Measurements from ENCODE around the gene SEMA6A.

SEMA6A gene

DNA sequence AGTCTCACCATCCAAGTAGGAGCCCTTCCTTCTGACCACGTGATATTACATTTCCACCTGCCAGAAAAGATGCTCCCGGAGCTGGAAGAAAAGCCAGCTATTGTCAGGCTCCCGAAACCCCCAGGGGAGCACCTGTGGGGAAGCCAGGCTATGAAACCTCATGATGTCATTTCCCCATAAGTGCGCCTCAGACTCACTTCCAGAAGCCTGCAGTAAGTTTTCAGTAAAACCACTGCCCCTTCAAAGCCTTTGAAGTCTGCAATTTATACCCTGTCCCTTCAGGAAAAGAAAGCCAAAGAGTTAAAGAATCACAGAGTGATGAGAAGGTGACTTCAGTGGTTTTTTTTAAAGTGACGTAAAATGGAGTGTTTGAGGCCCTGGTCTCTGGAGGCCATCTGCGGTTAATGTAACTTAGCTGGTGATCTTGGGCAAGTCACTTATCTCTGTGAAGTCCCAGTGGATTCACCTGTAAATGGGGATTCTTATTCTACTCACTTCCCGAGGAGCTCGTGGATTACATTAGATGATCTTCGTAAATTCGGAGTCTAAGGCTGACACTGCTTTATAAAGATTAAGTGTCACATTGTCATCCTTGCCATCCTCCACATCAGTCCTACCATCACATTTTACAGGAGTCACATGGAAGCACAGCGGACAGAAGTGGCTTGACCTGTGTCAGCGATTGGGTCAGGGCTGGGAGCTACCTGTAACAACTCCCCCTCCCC, 2.6 kb upstream of the SEMA6A start:
- peak; percentile 74 for DNase-seq (ENCODE audit: low read depth, low spot score)

DNA sequence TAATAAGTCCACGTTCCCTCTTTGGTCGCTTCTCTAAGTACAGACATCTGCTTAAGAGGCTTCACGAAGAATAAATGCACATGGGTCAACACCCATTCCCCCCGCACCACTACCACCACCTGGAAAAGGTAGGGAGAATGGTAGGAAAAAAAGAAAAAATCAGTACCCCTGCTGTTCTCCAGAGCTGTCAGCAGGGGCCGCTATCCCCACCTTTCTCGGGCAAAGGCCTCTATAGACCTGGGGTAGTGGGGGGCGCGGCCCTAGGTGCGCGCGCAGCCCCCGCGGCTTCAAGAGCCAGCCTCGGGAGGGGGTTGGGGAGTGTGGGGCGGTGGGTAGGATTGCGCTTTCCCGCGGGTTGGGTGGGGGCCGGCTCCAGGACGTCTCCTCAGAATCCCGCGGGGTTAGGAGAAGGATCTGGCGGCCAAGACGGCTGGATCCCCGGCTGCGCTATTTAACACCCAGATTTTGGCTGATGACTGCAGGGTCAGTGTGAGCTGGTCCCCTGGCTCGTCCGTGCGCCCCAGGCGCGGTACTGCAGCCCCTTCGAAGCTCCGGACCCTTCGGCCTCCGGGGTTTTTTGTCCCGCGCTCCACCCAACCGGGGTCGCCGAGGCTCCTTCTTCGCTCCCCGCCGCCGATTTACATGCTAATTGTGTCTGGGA, 1.6 kb upstream of the SEMA6A start:
- peak; percentile 95 for DNase-seq (ENCODE audit: low read depth, low spot score)

DNA sequence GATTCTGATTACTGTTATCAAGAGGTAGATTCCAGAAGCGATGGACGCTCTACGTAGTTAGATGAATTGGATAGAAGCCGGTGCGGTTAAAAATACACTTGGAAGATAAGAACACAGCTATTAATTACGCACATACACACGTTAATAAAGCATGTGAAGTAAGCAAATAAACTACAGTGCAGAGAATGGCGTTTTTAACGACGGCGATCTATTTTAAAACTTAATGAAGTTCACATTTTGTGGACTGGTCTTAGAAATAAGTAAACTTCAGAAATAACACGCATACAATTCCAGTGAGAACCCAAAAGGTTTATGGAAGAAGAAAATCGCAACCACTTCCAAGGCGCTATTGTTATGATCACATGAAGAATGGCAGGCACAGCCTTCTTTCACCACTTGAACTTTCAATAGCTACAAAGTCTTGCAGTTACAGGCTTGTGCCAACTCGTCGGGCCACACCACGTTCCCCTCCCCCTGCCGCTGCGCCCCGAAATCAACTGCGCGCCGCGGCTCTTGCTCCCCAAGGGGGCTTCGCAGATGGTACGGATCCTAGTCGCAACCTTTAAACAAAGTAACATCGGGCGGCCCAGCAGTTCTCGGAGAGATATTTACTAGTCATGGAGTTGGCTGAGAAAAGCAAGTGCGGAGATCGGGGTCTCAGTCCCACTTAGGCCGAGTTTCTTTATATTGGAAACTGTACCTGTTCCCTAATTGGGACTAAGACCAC, 866 bp upstream of the SEMA6A start:
- DNase-seq (ENCODE audit: low read depth, low spot score) = no peak

DNA sequence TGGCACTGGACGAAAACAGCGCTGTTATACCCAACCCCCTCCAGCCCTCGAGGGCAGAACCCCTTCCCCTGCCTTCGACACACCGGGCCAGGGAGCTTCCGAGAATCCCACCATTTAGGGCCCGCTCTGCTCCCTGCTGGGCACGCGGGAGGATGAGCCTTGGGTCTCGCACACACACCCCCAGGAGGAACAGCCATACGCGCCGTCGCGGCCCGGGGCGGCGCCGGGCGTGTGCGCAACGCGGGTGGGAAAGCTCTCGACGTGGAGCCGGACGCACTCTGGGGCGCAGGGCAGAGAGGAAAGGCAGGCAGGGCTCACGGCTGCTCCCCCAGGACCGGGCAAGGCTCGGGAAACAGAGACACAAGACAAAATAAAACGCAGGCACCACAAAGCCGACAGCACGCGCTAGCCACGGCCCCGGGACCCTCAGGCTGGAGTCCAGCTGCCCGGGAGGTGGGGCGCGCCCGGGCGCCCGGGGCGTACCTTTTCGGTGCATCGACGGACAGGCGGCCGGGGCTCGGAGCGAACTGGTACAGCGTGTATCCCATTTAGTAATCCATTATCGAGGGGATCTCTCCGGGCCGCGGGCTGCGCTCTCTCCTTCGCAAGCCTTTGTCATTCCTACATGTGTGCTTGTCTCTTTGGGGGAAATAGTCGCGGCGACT, 789 bp downstream of the SEMA6A start:
- peak; percentile 54 for DNase-seq (ENCODE audit: low read depth, low spot score)

DNA sequence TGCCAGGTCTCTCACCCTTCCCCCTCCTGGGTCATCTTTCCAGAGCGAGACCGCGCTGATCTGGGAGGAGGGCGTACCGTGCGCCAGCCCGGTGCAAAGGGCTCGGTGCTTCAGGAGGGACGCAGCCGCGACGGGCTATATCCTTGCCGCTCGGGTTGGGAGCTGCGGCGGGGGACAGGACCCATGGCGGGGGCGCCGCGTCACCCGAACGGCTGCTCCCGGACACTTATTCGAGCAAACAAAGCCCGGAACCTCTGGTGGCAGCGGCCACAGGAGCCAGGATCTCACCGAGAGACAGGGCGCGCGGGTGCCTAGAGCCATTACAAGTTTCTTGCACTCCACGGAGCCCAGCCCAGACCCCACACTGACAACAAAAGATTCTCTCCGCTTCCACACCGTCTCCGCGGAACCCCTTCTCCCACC, 1.3 kb downstream of the SEMA6A start:
- DNase-seq (ENCODE audit: low read depth, low spot score) = peak; percentile 56

DNA sequence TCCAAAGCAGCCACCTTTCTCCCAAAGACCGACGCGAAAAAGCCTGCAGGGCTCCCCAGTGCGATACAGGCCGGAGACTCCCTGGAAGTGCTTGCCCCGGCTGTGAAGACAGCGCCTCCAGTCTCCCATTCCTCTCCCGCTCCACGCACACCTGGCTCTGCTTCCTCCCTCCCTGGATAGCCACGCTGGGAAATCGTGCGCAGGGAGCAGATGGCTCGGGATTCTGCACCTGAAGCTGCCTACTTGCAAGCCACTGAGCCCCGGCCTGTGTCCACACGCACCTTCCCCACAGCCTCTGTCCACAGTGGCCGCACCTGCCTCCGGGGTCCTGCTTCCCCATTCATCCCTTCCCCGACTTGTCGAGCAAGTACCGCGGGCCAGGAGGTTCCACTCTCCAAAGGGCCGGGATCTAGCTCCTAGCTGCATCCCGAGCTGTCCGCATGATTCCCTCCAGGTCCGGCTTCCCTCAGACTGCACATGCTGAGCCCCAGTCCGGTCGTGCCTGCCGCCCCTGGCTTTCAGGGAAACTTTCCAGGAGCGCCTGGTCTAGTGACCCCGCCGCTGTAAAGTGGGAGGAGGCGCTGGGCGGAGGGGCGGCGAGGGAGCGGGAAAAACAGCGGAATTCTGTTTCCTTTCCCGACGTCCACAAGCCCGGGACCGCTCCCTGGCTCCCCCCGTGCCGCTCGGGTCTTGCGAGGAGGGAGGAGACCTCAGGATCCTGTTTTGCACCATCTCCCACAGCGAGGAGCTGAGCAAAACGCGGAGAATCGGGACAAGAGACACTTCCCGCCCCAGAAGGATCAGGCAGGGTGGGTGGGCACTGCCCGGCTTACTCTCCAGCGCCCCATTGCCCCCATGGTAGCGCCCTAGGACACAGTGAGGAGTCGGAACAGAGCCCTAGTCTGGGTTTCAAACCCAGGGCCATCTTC, 2.0 kb downstream of the SEMA6A start:
- DNase-seq (ENCODE audit: low read depth, low spot score) = peak; percentile 67

DNA sequence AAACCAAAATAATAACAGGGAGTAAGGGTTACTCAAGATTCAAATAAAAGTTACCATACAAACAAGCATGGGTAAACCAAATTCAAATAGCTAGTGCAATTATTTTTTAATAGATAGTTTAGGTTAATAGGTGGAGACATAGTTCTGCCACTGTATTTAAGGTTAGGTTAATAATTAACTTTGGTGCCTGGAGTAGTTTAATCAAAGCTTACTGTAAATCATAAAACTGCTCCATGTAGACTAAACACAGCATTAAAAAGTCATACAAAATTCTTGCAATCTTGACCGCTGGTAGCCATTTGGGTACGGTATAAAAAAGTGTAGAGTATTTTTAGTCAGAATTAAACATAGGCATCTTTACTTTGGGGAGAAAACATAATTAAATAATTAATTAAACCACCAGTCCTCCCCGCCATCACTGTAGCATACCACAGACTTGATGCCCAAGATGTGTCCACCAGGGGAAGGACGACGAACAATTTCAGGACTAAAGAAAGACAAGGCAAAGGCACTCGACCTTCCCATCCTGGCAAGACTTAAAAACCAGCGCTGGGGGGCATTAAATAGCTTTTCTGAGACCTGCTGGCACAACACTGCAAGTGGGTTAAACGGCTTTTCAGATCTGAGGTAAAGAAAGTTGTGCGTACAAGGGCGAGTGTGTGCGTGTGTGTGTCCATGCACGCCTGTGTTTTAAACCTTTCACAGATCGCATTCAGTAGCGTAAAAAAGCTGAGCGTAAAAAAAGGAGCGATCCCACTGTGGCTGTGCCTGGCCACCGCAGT, 2.9 kb downstream of the SEMA6A start:
- DNase-seq (ENCODE audit: low read depth, low spot score) = peak; percentile 67

DNA sequence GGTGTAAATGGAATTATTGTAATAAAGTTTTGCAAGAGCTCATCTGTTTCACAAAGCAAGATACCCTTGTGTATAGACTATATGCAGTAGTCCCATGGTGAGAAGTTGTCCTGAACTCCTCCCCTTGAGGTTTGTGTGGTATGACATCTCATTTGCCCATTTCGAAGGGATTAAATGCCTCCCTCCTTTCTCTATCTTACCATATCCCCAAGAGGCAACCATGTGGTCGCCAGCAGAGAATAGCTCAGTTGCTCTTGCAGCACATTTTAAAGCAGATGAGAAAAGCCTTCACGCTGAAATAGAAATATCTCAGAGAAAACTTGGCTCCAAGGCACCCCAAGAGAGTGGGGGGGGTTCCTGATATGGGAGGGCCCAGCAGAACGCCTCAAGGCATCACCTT, 4.6 kb downstream of the SEMA6A start:
- DNase-seq (ENCODE audit: low read depth, low spot score) = no peak

DNA sequence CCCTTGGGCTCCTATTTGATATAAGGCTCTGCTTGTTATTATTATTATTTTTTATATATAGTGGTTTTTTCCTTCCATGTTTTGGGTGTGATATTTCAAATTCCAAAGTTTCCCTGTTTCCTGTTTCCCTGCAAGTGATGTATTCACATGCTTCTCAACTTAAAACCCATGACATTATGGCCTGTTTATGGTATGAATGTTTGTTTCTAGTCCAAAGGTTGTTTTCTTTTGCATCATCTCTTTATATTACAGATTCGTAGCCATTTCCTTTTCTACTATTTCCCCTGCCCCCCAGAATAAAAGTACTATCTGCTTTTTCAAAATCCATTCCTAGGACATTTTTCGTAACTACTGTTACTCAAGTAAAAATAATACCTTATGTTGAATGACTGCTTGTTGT, 7.5 kb downstream of the SEMA6A start:
- no peak for DNase-seq (ENCODE audit: low read depth, low spot score)

DNA sequence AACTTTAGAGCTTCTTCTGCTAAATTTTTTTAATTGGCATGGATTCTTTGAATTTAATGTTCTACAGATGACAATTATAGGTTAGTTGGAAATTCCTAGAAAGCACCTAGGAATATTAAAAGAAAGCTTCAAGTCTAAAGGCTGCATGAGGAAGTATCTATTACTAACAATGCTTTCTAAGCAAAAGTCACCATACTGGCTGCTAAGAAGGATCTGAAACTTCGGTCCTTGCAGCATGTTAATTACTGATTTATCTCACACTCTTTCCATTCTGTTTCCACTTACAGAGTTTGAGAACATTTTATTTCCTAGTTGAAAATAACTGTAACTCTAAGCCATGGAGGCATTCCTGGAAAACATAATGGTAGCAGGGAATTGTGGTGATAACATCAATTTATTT, 8.4 kb downstream of the SEMA6A start:
- no peak for DNase-seq (ENCODE audit: low read depth, low spot score)

DNA sequence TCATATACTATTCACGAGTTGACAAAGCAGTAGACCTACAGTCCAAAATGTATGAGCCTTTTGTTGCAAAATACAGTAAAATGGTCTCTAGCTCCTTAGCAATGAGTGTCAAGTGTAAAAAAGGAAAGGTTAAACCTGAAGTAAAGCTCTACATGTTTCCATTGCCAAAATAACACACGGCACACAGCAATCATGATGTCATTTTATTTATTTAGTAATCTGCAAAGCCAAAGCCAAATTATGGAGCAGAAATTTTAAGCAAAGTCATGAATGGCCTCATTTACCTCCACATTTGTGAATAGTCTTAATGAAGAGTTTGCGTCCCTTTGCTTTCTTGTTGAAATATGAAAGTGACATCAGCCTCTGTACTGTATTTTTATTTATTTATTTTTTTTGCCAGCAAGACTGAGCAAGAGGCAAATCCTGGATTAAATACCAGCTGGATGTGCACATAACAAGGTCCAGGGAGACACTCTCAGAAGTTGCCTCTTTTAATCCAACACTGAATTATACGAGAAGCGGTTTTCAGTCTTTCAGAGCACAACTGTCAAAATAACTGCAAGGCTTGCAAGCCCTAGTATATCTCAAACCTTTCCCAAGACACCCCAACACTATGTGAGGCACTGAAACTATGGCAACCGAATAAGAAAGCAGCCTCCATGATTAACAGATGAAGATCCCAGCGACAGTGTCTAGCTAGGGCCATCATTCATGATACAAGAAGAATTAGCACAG, 9.7 kb downstream of the SEMA6A start:
- no peak for DNase-seq (ENCODE audit: low read depth, low spot score)

DNA sequence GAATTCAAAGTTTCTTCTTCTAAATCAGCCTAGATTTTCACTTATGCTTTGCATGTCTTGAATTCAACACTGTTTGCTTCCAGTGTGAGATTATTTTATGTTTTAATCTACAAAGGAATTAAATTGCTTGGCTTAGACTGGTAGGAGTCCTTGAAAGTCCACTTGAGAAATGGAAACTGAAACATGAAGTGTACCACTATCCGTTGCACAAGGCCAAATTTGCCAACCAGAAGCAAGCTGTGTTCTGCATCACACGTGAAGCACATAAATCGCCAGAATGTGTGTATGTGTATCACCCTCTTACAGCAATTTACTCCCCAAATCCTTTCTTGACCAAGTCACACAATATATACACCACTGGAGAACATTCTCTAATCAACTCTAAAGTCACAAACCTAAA, 10.3 kb downstream of the SEMA6A start:
- no peak for DNase-seq (ENCODE audit: low read depth, low spot score)

DNA sequence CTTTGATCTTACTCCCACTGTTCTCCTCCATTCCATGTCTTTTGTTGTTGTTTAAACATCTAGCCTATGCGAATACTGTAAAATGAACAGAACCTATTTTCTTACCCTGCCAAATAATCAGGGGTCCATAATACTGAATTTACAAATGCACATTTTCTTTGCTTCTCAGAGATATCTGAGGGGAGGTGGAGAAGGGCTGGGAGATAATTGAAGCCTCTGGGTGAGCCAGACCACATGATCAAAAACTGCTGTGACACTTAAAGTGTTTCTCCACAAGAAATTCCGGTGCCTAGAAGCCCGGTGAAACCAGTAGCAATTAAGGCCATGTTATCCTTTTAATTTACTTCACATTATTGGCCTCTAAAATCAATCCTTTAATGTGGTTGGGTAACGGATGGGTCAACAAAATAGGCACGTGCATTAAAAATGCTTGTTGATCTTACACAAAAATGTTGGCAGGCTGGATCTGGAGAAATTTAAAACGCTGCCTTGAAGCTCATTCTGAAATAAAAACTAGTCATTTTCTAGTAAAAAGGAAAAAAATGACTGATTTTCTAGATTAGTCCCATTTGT, 10.8 kb downstream of the SEMA6A start:
- no peak for DNase-seq (ENCODE audit: low read depth, low spot score)

DNA sequence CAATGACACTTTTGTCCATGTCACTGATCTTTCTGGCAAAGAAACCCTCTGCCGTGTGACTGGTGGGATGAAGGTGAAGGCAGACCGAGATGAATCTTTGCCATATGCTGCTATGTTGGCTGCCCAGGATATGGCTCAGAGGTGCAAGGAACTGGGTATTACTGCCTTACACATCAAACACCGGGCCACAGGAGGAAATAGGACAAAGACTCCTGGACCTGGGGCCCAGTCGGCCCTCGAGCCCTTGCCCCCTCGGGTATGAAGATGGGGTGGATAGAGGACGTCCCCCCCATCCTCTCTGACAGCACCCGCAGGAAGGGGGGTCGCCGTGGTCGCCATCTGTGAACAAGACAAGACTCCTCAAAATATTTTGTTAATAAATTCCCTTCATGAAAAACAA, 12.0 kb downstream of the SEMA6A start:
- no peak for DNase-seq (ENCODE audit: low read depth, low spot score)

DNA sequence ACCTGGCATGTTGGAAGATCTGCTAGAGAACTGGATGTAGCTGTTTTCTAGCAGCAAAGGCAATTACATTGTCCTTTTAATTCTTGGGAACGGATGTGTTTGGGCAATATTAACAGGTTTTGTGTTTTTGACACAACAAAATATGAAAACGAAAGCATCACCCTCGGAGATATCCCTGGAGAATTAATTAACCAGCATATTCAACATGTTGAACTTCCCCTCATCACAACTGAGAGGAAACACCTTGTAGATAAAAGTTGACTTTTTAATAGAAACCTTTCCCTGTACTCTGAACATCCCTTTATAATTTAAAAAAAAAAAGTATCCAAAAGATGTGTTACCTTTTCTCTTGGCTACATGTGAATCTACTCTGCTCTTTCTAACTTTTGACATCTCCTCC, 13.0 kb downstream of the SEMA6A start:
- no peak for DNase-seq (ENCODE audit: low read depth, low spot score)

DNA sequence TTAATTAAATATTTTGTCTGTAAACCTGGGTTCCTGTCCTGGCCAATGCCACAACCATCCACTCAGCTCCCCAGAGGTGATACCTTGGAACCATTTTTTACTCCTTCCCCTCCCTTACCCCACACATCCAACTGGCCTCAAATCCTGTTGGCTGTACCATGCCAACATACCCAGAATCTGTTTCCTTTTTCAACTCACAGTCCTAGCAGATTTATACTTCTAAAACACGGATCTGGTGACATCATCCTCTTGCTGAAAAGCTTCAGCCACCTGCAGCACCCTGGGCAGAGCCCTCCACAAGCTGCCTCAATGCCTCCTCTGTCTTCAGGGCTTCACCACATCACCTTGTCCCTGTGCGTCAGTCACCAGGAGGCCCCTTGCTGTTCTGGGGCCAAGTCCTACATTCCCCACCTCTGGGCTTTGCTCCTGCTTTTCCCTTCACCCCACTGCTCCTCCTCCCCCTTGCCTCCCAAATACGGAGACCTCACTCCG, 14.9 kb downstream of the SEMA6A start:
- peak; percentile 64 for DNase-seq (ENCODE audit: low read depth, low spot score)

DNA sequence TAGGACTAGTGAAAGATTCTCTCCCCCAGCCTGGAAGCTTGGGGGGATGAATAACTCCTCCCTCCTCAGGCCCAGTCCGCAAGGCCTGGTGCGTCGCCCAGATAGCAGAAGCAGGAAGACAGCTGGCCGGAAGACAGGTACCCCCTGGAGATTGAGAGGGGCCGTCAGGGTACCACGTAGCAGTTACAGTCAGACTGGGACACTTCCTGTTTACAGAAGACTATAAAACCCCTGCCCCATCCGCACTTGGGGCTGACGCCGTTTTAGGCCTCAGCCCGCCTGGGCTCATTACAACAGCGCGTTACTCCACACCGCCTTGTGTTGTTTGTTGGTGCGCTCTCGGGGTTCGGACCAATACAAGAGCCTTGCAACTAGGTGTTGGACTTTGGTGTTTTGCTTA, 15.4 kb downstream of the SEMA6A start:
- peak; percentile 82 for DNase-seq (ENCODE audit: low read depth, low spot score)

DNA sequence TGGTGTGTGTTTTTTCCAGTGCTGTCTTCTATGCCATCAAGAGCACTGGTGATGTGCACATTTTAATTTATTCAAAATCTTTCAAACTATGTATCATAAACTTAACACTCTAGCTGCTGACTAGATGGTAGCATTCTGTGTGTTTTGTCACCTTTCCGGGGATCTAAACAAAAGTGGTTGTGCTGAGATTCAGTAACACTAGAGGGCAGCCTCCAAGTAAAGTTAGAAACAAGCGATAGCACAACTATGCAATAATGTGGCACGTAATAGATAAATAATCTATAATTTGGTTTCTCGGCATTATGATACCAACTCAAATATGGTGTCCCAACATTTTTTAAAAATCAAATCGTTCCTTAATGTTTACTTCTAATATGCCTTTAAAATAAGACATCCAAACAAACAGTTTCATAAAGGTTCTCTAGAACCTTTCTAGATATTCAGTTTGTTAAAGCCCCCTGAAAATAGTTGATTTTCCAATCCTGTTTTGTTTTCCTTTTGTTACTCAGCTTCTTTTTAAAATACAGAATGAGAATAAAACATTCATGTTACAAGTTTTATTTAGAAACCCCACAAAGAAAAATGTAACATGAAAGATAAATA, 16.9 kb downstream of the SEMA6A start:
- DNase-seq (ENCODE audit: low read depth, low spot score) = no peak

DNA sequence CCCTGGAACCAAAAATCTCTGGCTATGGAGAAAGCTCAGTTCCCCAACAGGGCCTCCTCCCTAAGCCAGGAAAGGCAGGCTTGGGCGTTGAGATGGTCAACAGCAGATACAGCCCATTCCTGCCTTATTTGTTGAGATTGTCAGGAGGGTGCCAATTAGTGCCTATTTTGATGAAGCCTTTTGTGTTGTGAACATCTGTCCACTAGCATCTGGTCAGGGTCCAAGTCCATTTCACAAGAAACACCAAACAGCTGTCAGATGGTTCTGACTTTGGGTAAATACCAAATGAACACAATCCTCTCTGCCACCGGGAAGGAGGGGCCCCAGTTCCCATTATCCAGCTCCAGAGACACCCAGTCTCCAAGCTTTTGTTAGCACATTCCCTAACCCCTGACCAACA, 19.9 kb downstream of the SEMA6A start:
- DNase-seq (ENCODE audit: low read depth, low spot score) = no peak

Measured in ELF-1 (cell line).